Body of pancreas (tissue), 4 donors: Measurements from ENCODE around the gene MGAT3.

ENCODE experiments used
- CTCF ChIP-seq, 7 experiments: fragments of 450-650 bp in 4 of 7; fragments of 200-600 bp in 3 of 7; sonication (generic) in 3 of 7; IDR thresholded peaks; one replicate each; pipeline ENCODE4 v1.5.1; 2016 to 2019; ENCODE audit warnings: antibody characterized with exemption in 7 of 7
- POLR2A ChIP-seq, 3 donors: fragments of 450-650 bp; IDR thresholded peaks; one replicate each; pipeline ENCODE4 v1.6.1; 2016; ENCODE audit warnings: antibody characterized with exemption in 3 of 3, mild to moderate bottlenecking in 2 of 3

DNA sequence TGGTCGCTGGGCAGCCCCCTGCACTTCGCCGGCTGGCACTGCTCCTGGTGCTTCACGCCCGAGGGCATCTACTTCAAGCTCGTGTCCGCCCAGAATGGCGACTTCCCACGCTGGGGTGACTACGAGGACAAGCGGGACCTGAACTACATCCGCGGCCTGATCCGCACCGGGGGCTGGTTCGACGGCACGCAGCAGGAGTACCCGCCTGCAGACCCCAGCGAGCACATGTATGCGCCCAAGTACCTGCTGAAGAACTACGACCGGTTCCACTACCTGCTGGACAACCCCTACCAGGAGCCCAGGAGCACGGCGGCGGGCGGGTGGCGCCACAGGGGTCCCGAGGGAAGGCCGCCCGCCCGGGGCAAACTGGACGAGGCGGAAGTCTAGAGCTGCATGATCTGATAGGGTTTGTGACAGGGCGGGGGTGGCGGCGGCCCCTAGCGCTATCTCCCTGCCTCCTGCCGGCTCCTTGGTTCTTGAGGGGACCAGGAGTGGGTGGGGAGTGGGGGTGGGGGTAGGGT is 31.8 kb downstream of the MGAT3 start:
- TF ChIP-seq CTCF (IDR thresholded peaks at IDR 0.05), result no peak
- no peak for TF ChIP-seq POLR2A (IDR thresholded peaks at IDR 0.05)
